OCI-LY1 (cell line): ENCODE measurements around the gene CATSPERZ.

Experiments used
- H2AFZ ChIP-seq: fragments of 200-600 bp; sonication (generic), shearing (Covaris generic); 2 replicates; pipeline ENCODE4 v1.6.0; 2014; ENCODE audit warnings: antibody characterized with exemption, mild to moderate bottlenecking, low read length
- H3F3A ChIP-seq: fragments of 200-600 bp; sonication (generic), shearing (Covaris generic); 2 replicates; pipeline ENCODE4 v1.6.0; 2014; ENCODE audit warnings: mild to moderate bottlenecking, antibody characterized with exemption, low read length, moderate library complexity; ENCODE audit not compliant: insufficient read depth
- H3K27ac ChIP-seq: fragments of 200-600 bp; sonication (generic); 2 replicates; pipeline ENCODE4 v1.5.1; 2014; ENCODE audit warnings: low read length, mixed run types, mild to moderate bottlenecking, low read depth; ENCODE audit not compliant: poor library complexity, severe bottlenecking
- H3K27me3 ChIP-seq: fragments of 200-600 bp; sonication (generic); 2 replicates; pipeline ENCODE4 v1.6.0; 2014; ENCODE audit warnings: antibody characterized with exemption, mild to moderate bottlenecking, low read length, moderate library complexity; ENCODE audit not compliant: insufficient read depth
- H3K36me3 ChIP-seq: fragments of 200-600 bp; sonication (generic); 2 replicates; pipeline ENCODE4 v1.6.1; 2014; ENCODE audit warnings: mild to moderate bottlenecking, antibody characterized with exemption, low read length, moderate library complexity, mixed read lengths; ENCODE audit not compliant: insufficient read depth
- H3K4me1 ChIP-seq: fragments of 200-600 bp; sonication (generic); 2 replicates; pipeline ENCODE4 v1.5.1; 2014; ENCODE audit warnings: mild to moderate bottlenecking, low read length, moderate library complexity; ENCODE audit not compliant: insufficient read depth, severe bottlenecking
- H3K4me2 ChIP-seq: fragments of 200-600 bp; sonication (generic), shearing (Covaris generic); 2 replicates; pipeline ENCODE4 v1.6.1; 2014; ENCODE audit warnings: low read length
- H3K4me3 ChIP-seq: fragments of 200-600 bp; sonication (generic); 2 replicates; pipeline ENCODE4 v1.5.1; 2014; ENCODE audit warnings: low read length, low read depth, mild to moderate bottlenecking, mixed read lengths; ENCODE audit not compliant: poor library complexity, severe bottlenecking
- H3K79me2 ChIP-seq: fragments of 200-600 bp; shearing (Covaris generic); 2 replicates; pipeline ENCODE4 v1.6.1; 2016; ENCODE audit warnings: mixed run types, low read length, mixed read lengths; ENCODE audit not compliant: insufficient read depth
- H3K9ac ChIP-seq: fragments of 200-600 bp; sonication (generic), shearing (Covaris generic); 2 replicates; pipeline ENCODE4 v1.6.1; 2014; ENCODE audit warnings: mild to moderate bottlenecking, low read length, mixed read lengths
- H3K9me2 ChIP-seq: fragments of 200-600 bp; sonication (generic), shearing (Covaris generic); 2 replicates; pipeline ENCODE4 v1.6.1; 2014; ENCODE audit warnings: low read depth, mild to moderate bottlenecking, low read length, mixed read lengths
- H3K9me3 ChIP-seq: fragments of 200-600 bp; shearing (Covaris generic); 2 replicates; pipeline ENCODE4 v1.6.1; 2014; ENCODE audit warnings: low read length, mixed read lengths
- H4K20me1 ChIP-seq: fragments of 200-600 bp; sonication (generic), shearing (Covaris generic); 2 replicates; pipeline ENCODE4 v1.6.0; 2016; ENCODE audit warnings: mild to moderate bottlenecking, low read length; ENCODE audit not compliant: insufficient read depth
- EZH2 ChIP-seq: fragments of 200-600 bp; sonication (generic), shearing (Covaris generic); IDR thresholded peaks from 2 replicates; pipeline ENCODE4 v1.8.0; 2017; ENCODE audit warnings: borderline replicate concordance, mixed run types, mild to moderate bottlenecking, antibody characterized with exemption, low read length, moderate library complexity, mixed read lengths
- TF ChIP-seq, protein P1 (sequence below): fragments of 200-600 bp; sonication (generic), shearing (Covaris generic); IDR thresholded peaks from 2 replicates; pipeline ENCODE4 v1.5.1; 2017; ENCODE audit warnings: mild to moderate bottlenecking, antibody characterized with exemption, low read length, moderate library complexity, mixed read lengths

Gene CATSPERZ

DNA sequence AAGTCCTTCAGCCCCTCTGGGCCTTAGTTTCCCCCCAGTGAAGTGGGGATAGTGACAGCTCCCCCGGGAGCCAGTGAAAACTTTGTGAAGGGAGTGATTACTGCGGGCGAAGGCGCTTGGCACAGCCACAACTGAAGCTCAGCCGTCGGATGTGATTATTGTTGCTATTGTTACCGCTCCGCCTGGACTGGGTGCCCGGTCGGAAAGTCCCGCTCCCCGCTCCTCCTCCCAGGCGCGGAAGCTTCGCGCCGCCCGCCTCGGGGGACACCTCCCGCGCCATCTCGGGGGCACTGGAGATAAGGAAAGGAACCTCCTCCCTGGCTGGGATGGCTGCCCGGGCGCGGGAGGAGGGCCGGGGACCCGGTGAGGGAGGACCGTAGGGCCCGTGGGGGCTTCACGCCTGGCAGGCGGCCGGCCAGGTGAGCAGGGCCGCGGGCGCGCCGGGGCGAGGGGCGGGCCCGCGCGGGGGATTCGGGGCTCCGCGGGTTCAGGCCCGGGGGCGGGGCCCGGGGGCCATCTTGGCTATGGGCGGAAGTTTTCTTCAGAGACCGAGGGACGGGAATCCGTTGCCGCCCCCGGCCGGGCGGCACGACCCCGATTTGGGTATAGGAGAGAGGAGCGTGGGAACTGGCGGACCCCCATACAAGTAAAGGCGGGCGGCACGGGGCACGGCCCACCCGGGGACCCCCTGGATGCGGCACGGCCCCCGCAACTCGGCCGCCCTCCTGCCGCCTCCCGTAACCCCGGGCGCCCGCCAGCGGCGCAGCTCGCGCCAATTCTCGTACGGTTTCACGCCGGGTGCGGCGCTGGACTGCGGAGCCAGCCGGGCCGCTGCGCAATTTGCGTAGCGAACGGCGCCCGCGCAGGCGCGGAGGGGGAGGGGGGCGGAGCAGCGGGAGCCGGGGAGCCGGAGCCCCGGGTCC, 14.9 kb upstream of the CATSPERZ start, which contains the start of gene GPR137:
GPR137 (plus strand) TSS at position 887 of the 923 bp plus-strand sequence. CDS start 677 bp downstream, outside the sequence.
- Histone ChIP-seq H3K36me3 (peaks cover 20% of the 10 kb centered on the region; the same call in 1 of the 2 replicates), H3K4me2 (peak within 1 kb of the TSS; percentile 98), H3K4me1 (peaks cover 17% of the 10 kb centered on the region), H3K9me2 (no peaks in the 10 kb centered on the region), H3K4me3 (peak within 1 kb of the TSS; percentile 86), H3K9me3 (no peaks in the 10 kb centered on the region), H2AFZ (no peak within 1 kb of the TSS), H3K27me3 (no peaks in the 10 kb centered on the region; the same call in 1 of the 2 replicates), H3K27ac (peak within 1 kb of the TSS; percentile 87), H4K20me1 (no peaks in the 10 kb centered on the region), H3K9ac (peak within 1 kb of the TSS; percentile 87), H3F3A (no peaks in the 10 kb centered on the region), H3K79me2 (no peaks in the 10 kb centered on the region)
- TF ChIP-seq, protein P1, sequence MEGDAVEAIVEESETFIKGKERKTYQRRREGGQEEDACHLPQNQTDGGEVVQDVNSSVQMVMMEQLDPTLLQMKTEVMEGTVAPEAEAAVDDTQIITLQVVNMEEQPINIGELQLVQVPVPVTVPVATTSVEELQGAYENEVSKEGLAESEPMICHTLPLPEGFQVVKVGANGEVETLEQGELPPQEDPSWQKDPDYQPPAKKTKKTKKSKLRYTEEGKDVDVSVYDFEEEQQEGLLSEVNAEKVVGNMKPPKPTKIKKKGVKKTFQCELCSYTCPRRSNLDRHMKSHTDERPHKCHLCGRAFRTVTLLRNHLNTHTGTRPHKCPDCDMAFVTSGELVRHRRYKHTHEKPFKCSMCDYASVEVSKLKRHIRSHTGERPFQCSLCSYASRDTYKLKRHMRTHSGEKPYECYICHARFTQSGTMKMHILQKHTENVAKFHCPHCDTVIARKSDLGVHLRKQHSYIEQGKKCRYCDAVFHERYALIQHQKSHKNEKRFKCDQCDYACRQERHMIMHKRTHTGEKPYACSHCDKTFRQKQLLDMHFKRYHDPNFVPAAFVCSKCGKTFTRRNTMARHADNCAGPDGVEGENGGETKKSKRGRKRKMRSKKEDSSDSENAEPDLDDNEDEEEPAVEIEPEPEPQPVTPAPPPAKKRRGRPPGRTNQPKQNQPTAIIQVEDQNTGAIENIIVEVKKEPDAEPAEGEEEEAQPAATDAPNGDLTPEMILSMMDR, result no peak

- peak overlapping the region; percentile 87 for H3K9ac ChIP-seq
- TF ChIP-seq, protein P1, result peak; percentile 23; the same call in 1 of the 2 replicates
- no peak for TF ChIP-seq EZH2
Measured at GRCh38 chr11:64285885-64286800, 14.0 kb upstream of the CATSPERZ start.

GRCh38 chr11:64286801-64287159, 13.4 kb upstream of the CATSPERZ start:
- H3K36me3 ChIP-seq, result peaks cover 13% of the 10 kb centered on the region; the same call in 1 of the 2 replicates
- H2AFZ ChIP-seq, result no peak overlapping the region
- no peaks in the 10 kb centered on the region for H3F3A ChIP-seq
- H3K9me3 ChIP-seq, result no peaks in the 10 kb centered on the region
- H3K27me3 ChIP-seq, result peaks cover 8% of the 10 kb centered on the region; the same call in 1 of the 2 replicates
- H3K4me3 ChIP-seq, result no peak overlapping the region
- no peak overlapping the region for H3K4me2 ChIP-seq
- H3K79me2 ChIP-seq, result no peaks in the 10 kb centered on the region
- no peaks in the 10 kb centered on the region for H3K9me2 ChIP-seq
- H3K9ac ChIP-seq, result no peak overlapping the region
- no peak for TF ChIP-seq EZH2
- TF ChIP-seq, protein P1, result no peak
- H4K20me1 ChIP-seq, result no peaks in the 10 kb centered on the region
- peaks cover 17% of the 10 kb centered on the region for H3K4me1 ChIP-seq
- H3K27ac ChIP-seq, result no peak overlapping the region

More at GRCh38 chr11:64285885-64286800, 14.0 kb upstream of the CATSPERZ start:
- no peaks in the 10 kb centered on the region for H3K9me2 ChIP-seq
- peak overlapping the region; percentile 98 for H3K4me2 ChIP-seq
- no peak overlapping the region for H2AFZ ChIP-seq
- no peak overlapping the region for H3K27ac ChIP-seq
- no peaks in the 10 kb centered on the region for H3K9me3 ChIP-seq
- H3K4me3 ChIP-seq, result peak overlapping the region; percentile 86
- H3K36me3 ChIP-seq, result peaks cover 19% of the 10 kb centered on the region; the same call in 1 of the 2 replicates
- no peaks in the 10 kb centered on the region for H4K20me1 ChIP-seq
- H3K79me2 ChIP-seq, result no peaks in the 10 kb centered on the region
- peaks cover 17% of the 10 kb centered on the region for H3K4me1 ChIP-seq
- H3F3A ChIP-seq, result no peaks in the 10 kb centered on the region
- H3K27me3 ChIP-seq, result peaks cover 6% of the 10 kb centered on the region; the same call in 1 of the 2 replicates
